Measurements from ENCODE around the gene ENTPD7. TPM values are rescaled to one million over a fixed set of nuclear protein-coding genes. Genes with fewer than 3 reads are reported as not detected.

The ENTPD7 gene
- total RNA-seq, 1 donor from 2014 or later = 19.0 TPM

DNA sequence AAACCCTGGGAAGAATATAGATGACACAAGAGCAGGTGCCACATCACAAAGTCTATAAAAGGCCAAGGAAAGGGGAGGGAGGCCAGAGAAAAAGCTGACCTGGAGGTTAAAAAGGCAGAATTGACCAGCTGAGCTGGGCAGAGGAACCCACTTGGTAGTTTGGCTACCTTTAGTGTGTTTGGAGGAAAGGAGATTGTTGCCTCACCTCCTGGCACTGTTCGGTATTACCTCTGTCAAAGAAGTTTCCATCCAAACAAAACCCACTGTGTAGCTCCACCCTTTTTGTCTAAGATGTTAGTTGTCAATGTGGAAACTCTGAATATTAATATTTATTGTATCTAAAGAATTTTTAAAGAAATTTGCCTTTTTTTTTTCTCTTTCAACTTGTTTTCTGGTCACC lies 23.4 kb downstream of the ENTPD7 start:
- TF ChIP-seq, protein P1, sequence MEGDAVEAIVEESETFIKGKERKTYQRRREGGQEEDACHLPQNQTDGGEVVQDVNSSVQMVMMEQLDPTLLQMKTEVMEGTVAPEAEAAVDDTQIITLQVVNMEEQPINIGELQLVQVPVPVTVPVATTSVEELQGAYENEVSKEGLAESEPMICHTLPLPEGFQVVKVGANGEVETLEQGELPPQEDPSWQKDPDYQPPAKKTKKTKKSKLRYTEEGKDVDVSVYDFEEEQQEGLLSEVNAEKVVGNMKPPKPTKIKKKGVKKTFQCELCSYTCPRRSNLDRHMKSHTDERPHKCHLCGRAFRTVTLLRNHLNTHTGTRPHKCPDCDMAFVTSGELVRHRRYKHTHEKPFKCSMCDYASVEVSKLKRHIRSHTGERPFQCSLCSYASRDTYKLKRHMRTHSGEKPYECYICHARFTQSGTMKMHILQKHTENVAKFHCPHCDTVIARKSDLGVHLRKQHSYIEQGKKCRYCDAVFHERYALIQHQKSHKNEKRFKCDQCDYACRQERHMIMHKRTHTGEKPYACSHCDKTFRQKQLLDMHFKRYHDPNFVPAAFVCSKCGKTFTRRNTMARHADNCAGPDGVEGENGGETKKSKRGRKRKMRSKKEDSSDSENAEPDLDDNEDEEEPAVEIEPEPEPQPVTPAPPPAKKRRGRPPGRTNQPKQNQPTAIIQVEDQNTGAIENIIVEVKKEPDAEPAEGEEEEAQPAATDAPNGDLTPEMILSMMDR (IDR thresholded peaks at IDR 0.05; ENCODE audit: insufficient read depth, low read length, severe bottlenecking) = peak; percentile 55
- H3K36me3 ChIP-seq (ENCODE audit: control insufficient read depth, insufficient read depth, low read length) = peaks cover 4% of the 10 kb centered on the region
- H3K27me3 ChIP-seq (ENCODE audit: control insufficient read depth, insufficient read depth, low read length) = no peaks in the 10 kb centered on the region
- FAIRE-seq (no peak), DNase-seq (ENCODE audit: low read depth) (peak; percentile 52)
- H3K4me3 ChIP-seq (ENCODE audit: low read depth, low read length) = no peak overlapping the region

DNA sequence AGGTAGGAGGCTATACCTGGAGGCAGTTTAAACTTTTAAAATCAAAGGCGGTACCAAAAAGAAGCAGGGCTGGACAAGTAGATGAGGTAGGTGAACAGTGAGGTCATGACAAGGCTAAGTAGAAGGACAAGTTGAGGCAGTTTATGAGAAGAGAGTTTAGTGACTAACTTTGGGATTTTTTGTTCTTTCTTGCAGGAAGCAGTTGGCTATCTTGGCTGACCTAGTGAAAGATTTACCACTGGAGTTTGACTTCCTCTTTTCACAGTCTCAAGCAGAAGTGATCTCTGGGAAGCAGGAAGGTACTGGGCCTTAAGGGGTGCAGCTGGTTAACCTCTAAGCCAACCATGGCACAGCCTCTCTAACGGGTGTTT lies 26.3 kb downstream of the ENTPD7 start:
- FAIRE-seq (peak; percentile 73), DNase-seq (ENCODE audit: low read depth) (peak; percentile 99)
- no peak overlapping the region for H3K4me3 ChIP-seq (ENCODE audit: low read depth, low read length)
- no peaks in the 10 kb centered on the region for H3K27me3 ChIP-seq (ENCODE audit: control insufficient read depth, insufficient read depth, low read length)
- TF ChIP-seq, protein P1 (IDR thresholded peaks at IDR 0.05; ENCODE audit: insufficient read depth, low read length, severe bottlenecking) = no peak
- H3K36me3 ChIP-seq (ENCODE audit: control insufficient read depth, insufficient read depth, low read length) = peaks cover 2% of the 10 kb centered on the region

DNA sequence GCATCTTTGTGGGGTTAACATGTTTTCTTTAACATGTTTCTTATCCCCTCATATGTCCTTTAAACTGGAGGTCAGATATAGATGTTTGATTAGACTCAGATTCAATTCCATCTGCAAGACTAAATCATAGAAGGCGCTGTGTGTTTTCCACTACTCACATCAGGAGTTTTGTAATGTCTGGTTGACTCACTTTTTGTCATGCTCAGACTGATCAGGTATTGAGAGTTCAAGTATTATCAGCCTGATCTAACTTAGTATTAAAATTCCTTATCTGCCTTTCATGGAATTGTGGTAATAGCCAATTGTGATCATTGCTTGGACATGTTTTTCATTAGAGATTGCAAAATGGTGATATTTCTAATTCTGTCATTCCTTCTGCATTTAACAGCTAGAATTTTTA lies 30.2 kb downstream of the ENTPD7 start:
- TF ChIP-seq, protein P1 (IDR thresholded peaks at IDR 0.05; ENCODE audit: insufficient read depth, low read length, severe bottlenecking) = no peak
- Histone ChIP-seq H3K4me3 (ENCODE audit: low read depth, low read length) (no peak overlapping the region), H3K36me3 (ENCODE audit: control insufficient read depth, insufficient read depth, low read length) (peaks cover 12% of the 10 kb centered on the region), H3K27me3 (ENCODE audit: control insufficient read depth, insufficient read depth, low read length) (no peaks in the 10 kb centered on the region)
- DNase-seq (ENCODE audit: low read depth) (peak; percentile 90), FAIRE-seq (no peak)

DNA sequence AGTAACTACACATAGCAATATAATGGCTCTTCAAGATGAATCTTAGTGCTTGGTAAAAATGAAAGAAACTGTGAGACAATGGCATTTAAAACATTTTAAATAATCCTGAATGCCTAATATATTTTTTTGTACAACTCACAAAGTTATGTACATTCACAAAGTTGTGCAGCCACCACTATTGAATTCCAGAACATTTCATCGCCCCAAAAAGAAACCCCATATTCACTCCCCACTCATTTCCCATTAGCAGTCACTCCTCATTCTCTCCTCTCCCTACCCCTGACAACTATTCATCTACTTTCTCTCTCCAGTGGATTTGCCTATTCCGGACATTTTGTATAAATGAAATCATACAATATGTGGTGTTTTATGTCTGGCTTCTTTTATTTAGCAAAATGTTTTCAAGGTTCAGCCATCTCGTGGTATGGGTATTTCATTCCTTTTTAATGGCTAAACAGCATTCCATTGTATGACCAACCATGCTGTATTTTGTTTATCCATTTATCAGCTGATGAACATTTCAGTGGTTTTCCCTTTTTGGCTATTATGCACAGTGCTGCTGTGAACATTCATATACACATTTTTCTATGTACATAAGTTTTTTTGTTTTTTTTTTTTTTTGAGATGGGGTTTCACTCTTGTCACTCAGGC lies 34.7 kb downstream of the ENTPD7 start:
- DNase-seq (ENCODE audit: low read depth) (no peak), FAIRE-seq (no peak)
- TF ChIP-seq, protein P1 (IDR thresholded peaks at IDR 0.05; ENCODE audit: insufficient read depth, low read length, severe bottlenecking) = no peak
- Histone ChIP-seq H3K27me3 (ENCODE audit: control insufficient read depth, insufficient read depth, low read length) (no peaks in the 10 kb centered on the region), H3K4me3 (ENCODE audit: low read depth, low read length) (no peak overlapping the region), H3K36me3 (ENCODE audit: control insufficient read depth, insufficient read depth, low read length) (peaks cover 23% of the 10 kb centered on the region)

DNA sequence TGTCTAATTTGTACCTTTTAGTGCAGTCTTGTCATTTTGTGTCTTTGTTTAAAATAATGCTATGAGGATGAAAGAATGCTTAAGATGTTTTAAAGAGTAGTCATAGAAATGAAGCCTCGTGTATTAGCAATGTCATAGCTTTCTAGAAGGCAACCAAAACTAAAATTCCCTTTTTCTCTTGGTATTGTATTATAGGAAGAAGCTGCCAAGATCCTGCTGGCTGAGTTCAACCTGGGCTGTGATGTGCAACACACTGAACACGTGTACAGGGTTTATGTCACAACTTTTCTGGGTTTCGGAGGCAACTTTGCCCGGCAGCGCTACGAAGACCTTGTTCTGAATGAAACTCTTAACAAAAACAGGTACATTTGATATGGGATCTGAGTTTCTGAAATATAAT lies 36.5 kb downstream of the ENTPD7 start:
- TF ChIP-seq, protein P1 (IDR thresholded peaks at IDR 0.05; ENCODE audit: insufficient read depth, low read length, severe bottlenecking) = no peak
- Histone ChIP-seq H3K4me3 (ENCODE audit: low read depth, low read length) (no peak overlapping the region), H3K36me3 (ENCODE audit: control insufficient read depth, insufficient read depth, low read length) (peaks cover 30% of the 10 kb centered on the region), H3K27me3 (ENCODE audit: control insufficient read depth, insufficient read depth, low read length) (no peaks in the 10 kb centered on the region)
- no peak for DNase-seq (ENCODE audit: low read depth)
- FAIRE-seq = no peak

DNA sequence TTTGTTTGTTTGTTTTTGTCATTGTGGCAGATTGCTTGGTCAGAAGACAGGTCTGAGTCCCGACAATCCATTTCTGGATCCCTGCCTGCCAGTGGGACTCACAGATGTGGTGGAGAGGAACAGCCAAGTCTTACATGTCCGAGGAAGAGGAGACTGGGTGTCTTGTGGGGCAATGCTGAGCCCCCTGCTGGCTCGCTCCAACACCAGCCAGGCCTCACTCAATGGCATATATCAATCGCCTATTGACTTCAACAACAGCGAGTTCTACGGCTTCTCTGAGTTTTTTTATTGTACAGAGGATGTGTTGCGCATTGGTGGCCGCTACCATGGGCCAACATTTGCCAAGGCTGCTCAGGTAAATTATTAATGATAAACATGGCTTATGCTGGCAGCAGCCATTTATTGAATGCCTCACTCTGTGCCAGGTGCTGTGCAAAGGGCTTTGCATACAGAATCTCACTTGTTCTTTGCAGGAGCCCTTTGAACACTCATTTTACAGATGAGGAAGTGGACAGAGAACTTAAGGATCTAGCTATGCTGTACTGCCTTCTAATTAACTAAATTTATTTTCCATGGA lies 39.3 kb downstream of the ENTPD7 start:
- TF ChIP-seq, protein P1 (IDR thresholded peaks at IDR 0.05; ENCODE audit: insufficient read depth, low read length, severe bottlenecking) = peak; percentile 13
- Histone ChIP-seq H3K27me3 (ENCODE audit: control insufficient read depth, insufficient read depth, low read length) (no peaks in the 10 kb centered on the region), H3K36me3 (ENCODE audit: control insufficient read depth, insufficient read depth, low read length) (peaks cover 24% of the 10 kb centered on the region), H3K4me3 (ENCODE audit: low read depth, low read length) (no peak overlapping the region)
- DNase-seq (ENCODE audit: low read depth) = no peak
- FAIRE-seq = no peak

Data from bronchial epithelial cell (primary cell).